SKM-1 (cell line): Measurements from ENCODE around the gene FAM229B.

Experiments
- DNase-seq: peaks from one replicate; lab custom pipeline; 2025; ENCODE audit not compliant: unreplicated experiment; lab: John Stamatoyannopoulos, UW

The FAM229B gene

GRCh38 chr6:112139052-112139451 is 51.7 kb downstream of the FAM229B start:
- DNase-seq, result no peak

DNA sequence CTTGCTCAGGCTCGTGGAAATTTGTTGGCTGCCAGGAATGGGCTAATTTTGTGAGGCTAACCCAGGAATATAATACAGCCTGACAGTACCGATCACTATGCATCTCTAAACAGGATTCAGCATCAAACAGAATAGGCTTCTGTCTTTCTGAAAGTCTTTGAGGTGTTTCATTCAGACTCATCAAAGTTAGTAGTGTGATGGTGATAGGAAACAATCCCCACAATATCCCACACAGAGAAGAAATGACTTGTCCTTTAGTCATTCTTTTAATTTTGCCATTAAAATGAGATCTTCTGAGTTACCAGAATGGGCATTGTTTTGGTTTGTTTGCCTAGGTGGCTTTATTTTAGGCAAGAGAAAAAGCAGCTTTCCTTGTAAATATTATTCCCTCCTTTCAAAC is 54.3 kb downstream of the FAM229B start:
- no peak for DNase-seq

DNA sequence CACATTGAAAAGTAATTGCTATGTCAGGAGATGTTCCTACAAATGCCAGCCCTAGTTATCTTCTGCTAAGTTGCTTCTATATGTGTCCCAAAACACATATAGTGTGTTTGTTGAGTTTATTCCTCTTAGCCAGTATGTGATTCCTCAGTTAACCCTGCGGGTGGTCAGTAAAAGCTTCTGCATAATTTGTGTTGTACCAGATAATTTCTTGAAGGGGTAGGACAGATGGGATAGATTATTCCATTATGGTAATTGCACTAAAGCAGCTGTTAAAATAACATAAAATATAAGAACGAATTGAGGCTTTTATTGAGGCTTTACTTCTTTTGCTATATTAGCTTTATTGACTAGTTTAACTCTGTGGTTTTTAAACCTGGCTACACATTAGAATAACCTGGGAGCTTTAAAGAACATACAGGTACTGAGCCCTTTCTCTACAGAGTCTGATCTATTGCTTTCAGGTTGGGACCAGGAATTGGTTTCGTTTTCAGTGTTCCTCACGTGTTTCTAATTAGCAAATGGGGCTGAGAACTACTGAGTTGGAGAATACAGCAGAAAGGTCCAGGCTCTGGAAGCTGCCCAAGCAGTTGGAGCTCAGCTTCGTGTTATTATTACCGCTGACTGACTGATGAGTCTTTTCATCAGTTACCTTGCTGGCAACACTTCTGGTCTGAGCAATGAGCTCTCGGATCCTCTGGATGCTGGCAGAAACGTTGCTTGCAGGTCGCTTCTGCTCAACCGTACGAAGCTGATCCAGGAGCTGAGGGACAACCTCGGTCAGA is 56.9 kb downstream of the FAM229B start:
- DNase-seq, result no peak

GRCh38 chr6:112145080-112145573 is 57.7 kb downstream of the FAM229B start:
- DNase-seq, result no peak

DNA sequence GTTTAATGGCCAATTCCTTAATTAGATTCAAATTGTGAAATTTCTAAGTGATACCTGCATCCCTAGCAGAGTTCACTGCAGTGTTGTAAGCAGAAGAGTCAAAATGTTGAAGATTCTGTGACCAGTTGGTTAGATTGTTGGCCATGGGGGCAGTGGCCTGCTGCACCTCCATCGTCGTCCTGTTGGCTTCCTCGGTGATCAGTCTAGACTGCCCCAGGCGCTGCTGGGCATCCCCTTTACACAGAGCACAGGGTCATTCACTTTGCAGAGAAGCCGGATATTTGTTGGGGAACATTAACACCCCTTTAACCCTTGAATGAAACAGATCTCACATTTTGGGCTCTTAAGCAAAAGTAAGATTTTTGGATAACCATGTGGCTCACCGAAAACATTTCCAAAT is 60.7 kb downstream of the FAM229B start:
- no peak for DNase-seq

DNA sequence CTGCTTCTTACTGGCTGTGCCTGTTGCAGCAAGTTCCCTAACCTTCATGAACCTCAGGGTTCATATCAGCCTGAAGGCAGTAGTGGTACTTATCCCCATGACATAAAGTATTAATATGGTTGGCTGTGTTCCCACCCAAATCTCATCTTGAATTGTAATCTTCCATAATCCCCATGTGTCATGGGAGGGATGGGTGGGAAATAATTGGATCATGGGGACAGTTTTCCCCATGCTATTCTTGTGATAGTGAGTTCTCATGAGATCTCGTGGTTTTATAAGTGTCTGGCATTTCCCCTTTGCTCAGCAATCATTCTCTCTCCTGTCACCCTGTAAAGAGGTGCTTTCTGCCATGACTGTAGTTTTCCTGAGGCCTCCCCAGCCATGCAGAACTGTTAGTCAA is 61.8 kb downstream of the FAM229B start:
- no peak for DNase-seq

DNA sequence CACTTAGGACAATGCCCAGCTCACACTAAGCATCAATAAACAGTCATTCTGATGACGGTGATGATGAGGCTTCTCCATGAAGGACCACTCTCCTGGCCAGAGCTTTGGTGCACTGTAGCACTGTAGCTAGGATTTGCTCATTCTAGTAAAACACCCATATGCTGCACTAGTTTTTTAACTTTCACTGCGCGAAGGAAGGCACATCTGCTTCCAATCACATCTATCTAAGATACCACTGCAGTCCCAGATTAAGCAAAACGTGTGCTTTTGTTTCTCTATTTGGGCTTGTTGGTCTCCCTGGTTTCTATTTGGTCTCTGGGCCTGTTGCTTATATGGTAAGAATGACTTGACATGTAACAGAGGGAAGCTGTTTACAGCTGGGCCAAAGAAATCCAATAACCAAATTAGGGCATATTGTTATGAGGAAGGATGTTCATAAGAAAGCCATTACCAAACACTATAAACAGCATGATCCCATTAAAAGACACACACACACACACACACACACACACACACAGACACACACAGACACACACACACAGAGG is 62.4 kb downstream of the FAM229B start:
- no peak for DNase-seq

DNA sequence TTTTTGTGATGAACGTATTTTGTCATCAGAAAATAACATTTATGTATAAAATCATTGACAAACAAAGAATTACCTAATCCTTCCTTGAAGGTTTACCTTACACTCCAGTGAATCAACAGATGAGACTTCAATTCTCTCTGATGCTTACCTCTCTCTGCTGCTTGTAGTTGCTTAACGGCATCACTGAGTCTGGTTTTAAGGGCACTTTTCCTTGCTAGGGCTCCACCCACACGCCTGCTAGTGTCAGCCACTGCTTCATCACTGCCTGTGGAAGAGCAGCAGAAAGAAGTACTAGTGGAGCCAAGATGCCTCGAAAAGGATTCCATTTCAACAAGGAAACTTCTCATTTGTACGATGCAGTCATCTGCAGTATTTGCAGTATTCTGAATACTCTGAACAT is 63.0 kb downstream of the FAM229B start:
- DNase-seq, result no peak
